B cell (primary cell): ENCODE data around the gene PPP1R14C. TPM values are rescaled to one million over a fixed set of nuclear protein-coding genes. Genes with fewer than 3 reads are reported as not detected.

Experiments used
- ATAC-seq: fragments of 200-7000 bp; cut with Tn5 transposase; one replicate; pipeline ENCODE4 v1.10.0; 2021; ENCODE audit warnings: low read depth, mild to moderate bottlenecking, moderate number of reproducible peaks, moderate library complexity
- CTCF ChIA-PET: fragments of 350-600 bp; sonication (Branson Sonifier 250); formaldehyde crosslinking; loops from one replicate; lab custom pipeline; 2021; ENCODE audit warnings: antibody characterized with exemption, inconsistent platforms; lab: Charles Lee
- POLR2A ChIA-PET: fragments of 350-600 bp; sonication (Branson Sonifier 250); formaldehyde crosslinking; loops from one replicate; lab custom pipeline; 2021; ENCODE audit warnings: antibody characterized with exemption; lab: Charles Lee
- DNase-seq: peaks from one replicate; pipeline ENCODE4 v3.0.0; 2013
- H2AFZ ChIP-seq: 2 replicates; pipeline ENCODE4 v1.6.1; 2012; ENCODE audit warnings: mild to moderate bottlenecking, low read depth, low read length; ENCODE audit not compliant: insufficient read depth, poor library complexity, severe bottlenecking
- H3K27ac ChIP-seq, 2 donors: 1 replicate in 1 of 2; 2 replicates in 1 of 2; pipeline ENCODE4 v1.5.1; 2012 to 2013; ENCODE audit warnings: low read length in 2 of 2, mild to moderate bottlenecking in 2 of 2, moderate library complexity in 1 of 2
- H3K27me3 ChIP-seq, 4 experiments: fragments of 200-600 bp in 1 of 4; sonication (generic) in 1 of 4; replicated peaks in 1 of 4; 1 replicate in 2 of 4; 2 replicates in 2 of 4; pipeline versions ENCODE4 v1.6.1 to v1.7.0; 2013 to 2016; ENCODE audit warnings: low read length in 3 of 4, mild to moderate bottlenecking in 2 of 4, mixed read lengths in 1 of 4, moderate library complexity in 1 of 4; ENCODE audit not compliant: insufficient read depth in 4 of 4, control insufficient read depth in 3 of 4; ENCODE audit errors: control extremely low read depth in 1 of 4
- H3K36me3 ChIP-seq, 2 experiments: replicated peaks in 1 of 2; 1 replicate in 1 of 2; 2 replicates in 1 of 2; pipeline versions ENCODE4 v1.6.1 to v1.7.1; 2013; ENCODE audit warnings: low read length in 1 of 2; ENCODE audit not compliant: insufficient read depth in 2 of 2, control insufficient read depth in 1 of 2; ENCODE audit errors: control extremely low read depth in 1 of 2, extremely low read depth in 1 of 2
- H3K4me1 ChIP-seq, 2 donors: fragments of 200-600 bp in 1 of 2; sonication (generic) in 1 of 2; 1 replicate in 1 of 2; 2 replicates in 1 of 2; pipeline versions ENCODE4 v1.5.1 to v1.6.1; 2013 to 2017; ENCODE audit warnings: low read length in 2 of 2; ENCODE audit not compliant: control insufficient read depth in 2 of 2, insufficient read depth in 2 of 2
- H3K4me2 ChIP-seq: replicated peaks from 2 replicates; pipeline ENCODE3; 2012; ENCODE audit warnings: mild to moderate bottlenecking, low read depth, low read length; ENCODE audit not compliant: poor library complexity, severe bottlenecking
- H3K4me3 ChIP-seq, 5 experiments: fragments of 200-600 bp in 1 of 5; sonication (generic) in 1 of 5; 1 replicate in 3 of 5; 2 replicates in 2 of 5; pipeline versions ENCODE4 v1.5.1 to v1.7.0; 2011 to 2016; ENCODE audit warnings: low read length in 4 of 5, mild to moderate bottlenecking in 4 of 5, low read depth in 2 of 5, control low read depth in 1 of 5, moderate library complexity in 1 of 5; ENCODE audit not compliant: insufficient read depth in 1 of 5; ENCODE audit errors: control extremely low read depth in 1 of 5, extremely low read depth in 1 of 5
- H3K79me2 ChIP-seq: fragments of 200-600 bp; sonication (generic); one replicate; pipeline ENCODE4 v1.6.0; 2016; ENCODE audit warnings: low read length; ENCODE audit not compliant: control insufficient read depth, insufficient read depth
- H3K9ac ChIP-seq: fragments of 200-600 bp; sonication (generic); 2 replicates; pipeline ENCODE4 v1.6.1; 2017; ENCODE audit warnings: mild to moderate bottlenecking, low read length, moderate library complexity
- H3K9me3 ChIP-seq, 3 donors: one replicate each; pipeline versions ENCODE4 v1.6.1 to v1.7.1; 2013; ENCODE audit warnings: low read length in 2 of 3; ENCODE audit not compliant: control insufficient read depth in 2 of 3, insufficient read depth in 1 of 3; ENCODE audit errors: control extremely low read depth in 1 of 3
- H4K20me1 ChIP-seq: 2 replicates; pipeline ENCODE4 v1.6.0; 2012; ENCODE audit warnings: mild to moderate bottlenecking, low read length; ENCODE audit not compliant: insufficient read depth, control insufficient read depth, poor library complexity, severe bottlenecking
- H3K27ac Mint-ChIP-seq: one replicate; pipeline ENCODE4 v1.8.0; 2021; ENCODE audit warnings: mixed read lengths
- H3K27me3 Mint-ChIP-seq: one replicate; pipeline ENCODE4 v1.8.0; 2021; ENCODE audit warnings: mixed read lengths
- H3K4me1 Mint-ChIP-seq: one replicate; pipeline ENCODE4 v1.8.0; 2021; ENCODE audit warnings: mixed read lengths
- H3K4me3 Mint-ChIP-seq: one replicate; pipeline ENCODE4 v1.8.0; 2021; ENCODE audit warnings: mixed read lengths
- H3K9me3 Mint-ChIP-seq: one replicate; pipeline ENCODE4 v1.8.0; 2022; ENCODE audit warnings: mixed read lengths; ENCODE audit not compliant: insufficient read depth
- CTCF ChIP-seq: fragments of 200-600 bp; IDR thresholded peaks from one replicate; pipeline ENCODE4 v1.8.0; 2022; ENCODE audit warnings: antibody characterized with exemption, mild to moderate bottlenecking
- EZH2 ChIP-seq: IDR thresholded peaks from 2 replicates; pipeline ENCODE4 v1.6.1; 2012; ENCODE audit warnings: borderline replicate concordance, low read depth, mild to moderate bottlenecking, moderate library complexity, low read length; ENCODE audit not compliant: insufficient read depth, poor library complexity, severe bottlenecking
- WGBS: methylation state at CpG from one replicate; pipeline ENCODE4 v1.1.5; 2013; ENCODE audit warnings: missing lambda C conversion rate; ENCODE audit not compliant: insufficient coverage; 5-methylcytosine and 5-hydroxymethylcytosine counted together
- intact Hi-C: fragments of 100-400 bp; cut with micrococcal nuclease; formaldehyde crosslinking; loops from one replicate; pipeline ENCODE4 v1.10.0; 2022
- polyA plus RNA-seq: library from polyadenylated mRNA; depleted of rRNA; stranded (reverse); fragments of >200 nt; gene quantifications from 2 replicates; pipeline ENCODE4 v1.2.3, GENCODE V29; 2012
- total RNA-seq, 2 donors: library from RNA; stranded (reverse); fragments of 120-200 nt in 1 of 2; gene quantifications; 1 replicate in 1 of 2; 2 replicates in 1 of 2; pipeline versions ENCODE4 v1.2.3 to v1.2.4, GENCODE V29; 2013 to 2022

PPP1R14C gene
- total and polyA plus RNA-seq, 2 donors (not counting 1 experiment from before 2014, with no cell fraction given): not detected

- H3K27me3 ChIP-seq: no peaks in the 10 kb centered on the region
- H3K27ac ChIP-seq: no peak overlapping the region
- Mint-ChIP-seq H3K27ac (peak overlapping the region; percentile 21), H3K9me3 (no peaks in the 10 kb centered on the region), H3K4me3 (peak overlapping the region; percentile 21), H3K27me3 (no peaks in the 10 kb centered on the region), H3K4me1 (peaks cover 22% of the 10 kb centered on the region)
- intact Hi-C loops: no loop called here
- no peak overlapping the region for H3K9ac ChIP-seq
- DNase-seq (no peak), ATAC-seq (no peak)
- CTCF ChIA-PET: no interaction called here
- POLR2A ChIA-PET: no interaction called here
- peaks cover 0 to 7% (median 3%) of the 10 kb centered on the region in 3 donors for H3K9me3 ChIP-seq
- WGBS: no CpG with 5 or more reads among the region's 4 CpGs
- H3K36me3 ChIP-seq: no peaks in the 10 kb centered on the region
- H3K4me3 ChIP-seq: no peak overlapping the region
- no peak for TF ChIP-seq EZH2
- no peak for TF ChIP-seq CTCF
- no peak overlapping the region for H3K4me2 ChIP-seq
- H3K4me1 ChIP-seq: peaks cover 6 to 10% of the 10 kb centered on the region in 2 donors
- no peaks in the 10 kb centered on the region for H3K79me2 ChIP-seq
- no peaks in the 10 kb centered on the region for H4K20me1 ChIP-seq
- H2AFZ ChIP-seq: no peak overlapping the region
Observed at GRCh38 chr6:150169609-150170008, 26.8 kb downstream of the PPP1R14C start.

GRCh38 chr6:150172929-150173328, 30.1 kb downstream of the PPP1R14C start:
- CTCF ChIA-PET: no interaction called here
- POLR2A ChIA-PET: no interaction called here
- Histone ChIP-seq H3K4me3 (no peak overlapping the region), H4K20me1 (no peaks in the 10 kb centered on the region), H3K4me2 (no peak overlapping the region), H3K79me2 (no peaks in the 10 kb centered on the region), H3K9ac (no peak overlapping the region), H3K27me3 (no peaks in the 10 kb centered on the region), H3K9me3 (peaks cover 0 to 3% (median 3%) of the 10 kb centered on the region in 3 donors), H3K27ac (no peak overlapping the region), H3K4me1 (peaks cover 6 to 10% of the 10 kb centered on the region in 2 donors), H2AFZ (no peak overlapping the region), H3K36me3 (no peaks in the 10 kb centered on the region)
- no peak overlapping the region for H3K4me3 Mint-ChIP-seq
- ATAC-seq: no peak
- intact Hi-C loops: no loop called here
- no peaks in the 10 kb centered on the region for H3K27me3 Mint-ChIP-seq
- no peaks in the 10 kb centered on the region for H3K9me3 Mint-ChIP-seq
- WGBS: 100% methylated on average over 2 of the region's 2 CpGs
- no peak overlapping the region for H3K27ac Mint-ChIP-seq
- TF ChIP-seq CTCF: no peak
- TF ChIP-seq EZH2: no peak
- peaks cover 21% of the 10 kb centered on the region for H3K4me1 Mint-ChIP-seq
- DNase-seq: no peak
